Right atrium auricular region (tissue), 2 donors: ENCODE results near the gene MGAT4C. TPM values are rescaled to one million over a fixed set of nuclear protein-coding genes. Genes with fewer than 3 reads are reported as not detected.

Experiments
- DNase-seq: peaks from one replicate; pipeline ENCODE4 v3.0.0-alpha.2; 2019; ENCODE audit warnings: low spot score
- H3K27ac ChIP-seq, 2 donors: fragments of 200-600 bp; sonication (generic); 1 replicate in 1 of 2; 2 replicates in 1 of 2; pipeline ENCODE4 v1.5.1; 2016 to 2019
- H3K27me3 ChIP-seq, 2 donors: fragments of 200-600 bp; sonication (generic); one replicate each; pipeline versions ENCODE4 v1.5.1 to v1.6.0; 2017 to 2019
- H3K36me3 ChIP-seq: fragments of 200-600 bp; sonication (generic); one replicate; pipeline ENCODE4 v1.5.1; 2016
- H3K4me1 ChIP-seq, 2 donors: fragments of 200-600 bp; sonication (generic); one replicate each; pipeline versions ENCODE4 v1.5.1 to v1.6.0; 2017 to 2019
- H3K4me3 ChIP-seq, 2 donors: fragments of 200-600 bp; sonication (generic); 1 replicate in 1 of 2; 2 replicates in 1 of 2; pipeline ENCODE4 v1.5.1; 2017 to 2019; ENCODE audit warnings: mild to moderate bottlenecking in 1 of 2, moderate library complexity in 1 of 2
- H3K9me3 ChIP-seq, 2 donors: fragments of 200-600 bp; sonication (generic); one replicate each; pipeline ENCODE4 v1.5.1; 2019
- total RNA-seq, 2 donors: library from RNA; depleted of rRNA; stranded (reverse); fragments of >200 nt; gene quantifications; one replicate each; pipeline ENCODE4 v1.1.0, GENCODE V29; 2016
- TF ChIP-seq, protein P1 (sequence below), 2 donors: fragments of 200-600 bp; sonication (generic); IDR thresholded peaks; one replicate each; pipeline ENCODE4 v1.5.1; 2019; ENCODE audit warnings: antibody characterized with exemption in 2 of 2

The MGAT4C gene
- total RNA-seq, 2 donors from 2014 or later: 2.1 to 3.2 TPM

DNA sequence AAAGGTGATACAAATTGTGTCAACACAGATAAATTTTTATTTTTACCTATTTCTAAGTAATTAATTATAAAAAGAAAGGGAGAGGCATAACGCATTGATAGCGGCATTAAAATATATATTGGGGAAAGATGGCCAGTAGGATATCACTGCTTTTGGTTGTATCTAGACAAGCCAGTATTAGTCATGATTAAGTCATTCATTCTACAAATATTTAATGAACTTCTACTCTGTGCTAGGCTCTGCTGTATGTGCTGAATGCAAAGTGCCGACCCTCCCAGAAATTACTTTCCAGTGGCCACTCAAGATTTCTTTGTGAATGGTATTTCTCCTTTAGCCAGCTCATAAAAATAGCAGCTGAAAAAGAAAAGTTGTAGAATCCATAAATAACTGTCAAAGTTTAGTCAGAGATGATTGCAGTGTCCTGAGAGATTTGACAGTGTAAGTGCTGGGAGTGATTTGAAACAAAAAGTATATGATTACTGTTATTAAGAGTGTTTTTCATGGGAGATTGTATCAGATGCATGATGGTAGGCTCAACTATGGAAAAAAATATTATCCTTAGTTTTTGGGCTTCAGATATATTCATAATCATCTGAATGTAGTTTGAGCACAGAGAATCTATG lies 133.2 kb downstream of the MGAT4C start:
- Histone ChIP-seq H3K36me3 (no peaks in the 10 kb centered on the region), H3K27me3 (no peaks in the 10 kb centered on the region), H3K4me3 (no peak overlapping the region), H3K4me1 (no peaks in the 10 kb centered on the region), H3K9me3 (no peaks in the 10 kb centered on the region), H3K27ac (no peak overlapping the region)
- no peak for DNase-seq
- TF ChIP-seq, protein P1, sequence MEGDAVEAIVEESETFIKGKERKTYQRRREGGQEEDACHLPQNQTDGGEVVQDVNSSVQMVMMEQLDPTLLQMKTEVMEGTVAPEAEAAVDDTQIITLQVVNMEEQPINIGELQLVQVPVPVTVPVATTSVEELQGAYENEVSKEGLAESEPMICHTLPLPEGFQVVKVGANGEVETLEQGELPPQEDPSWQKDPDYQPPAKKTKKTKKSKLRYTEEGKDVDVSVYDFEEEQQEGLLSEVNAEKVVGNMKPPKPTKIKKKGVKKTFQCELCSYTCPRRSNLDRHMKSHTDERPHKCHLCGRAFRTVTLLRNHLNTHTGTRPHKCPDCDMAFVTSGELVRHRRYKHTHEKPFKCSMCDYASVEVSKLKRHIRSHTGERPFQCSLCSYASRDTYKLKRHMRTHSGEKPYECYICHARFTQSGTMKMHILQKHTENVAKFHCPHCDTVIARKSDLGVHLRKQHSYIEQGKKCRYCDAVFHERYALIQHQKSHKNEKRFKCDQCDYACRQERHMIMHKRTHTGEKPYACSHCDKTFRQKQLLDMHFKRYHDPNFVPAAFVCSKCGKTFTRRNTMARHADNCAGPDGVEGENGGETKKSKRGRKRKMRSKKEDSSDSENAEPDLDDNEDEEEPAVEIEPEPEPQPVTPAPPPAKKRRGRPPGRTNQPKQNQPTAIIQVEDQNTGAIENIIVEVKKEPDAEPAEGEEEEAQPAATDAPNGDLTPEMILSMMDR (IDR thresholded peaks at IDR 0.05): no peak

DNA sequence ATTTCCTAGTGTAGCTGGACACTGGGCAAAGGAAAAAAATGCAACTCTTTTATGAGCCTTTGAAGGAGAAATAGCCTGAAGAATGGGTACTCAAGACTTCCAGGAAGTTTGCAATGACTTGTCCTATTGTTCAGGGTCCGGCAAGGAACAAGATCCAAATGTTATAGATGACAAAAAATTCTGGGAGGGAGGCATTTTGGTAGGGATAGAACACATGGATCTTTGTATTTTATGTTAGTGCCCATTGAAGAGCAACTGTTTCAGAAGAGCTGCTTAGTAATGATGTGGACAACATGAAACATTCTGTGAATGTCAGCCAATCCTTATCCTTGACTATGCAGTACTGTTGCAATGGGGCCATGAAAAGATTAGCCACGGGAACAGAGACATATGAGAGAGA lies 138.0 kb downstream of the MGAT4C start:
- H3K36me3 ChIP-seq: no peaks in the 10 kb centered on the region
- no peak overlapping the region for H3K27ac ChIP-seq
- no peak overlapping the region for H3K4me3 ChIP-seq
- H3K9me3 ChIP-seq: no peaks in the 10 kb centered on the region
- no peaks in the 10 kb centered on the region for H3K4me1 ChIP-seq
- TF ChIP-seq, protein P1 (IDR thresholded peaks at IDR 0.05): no peak
- no peak for DNase-seq
- H3K27me3 ChIP-seq: no peaks in the 10 kb centered on the region

DNA sequence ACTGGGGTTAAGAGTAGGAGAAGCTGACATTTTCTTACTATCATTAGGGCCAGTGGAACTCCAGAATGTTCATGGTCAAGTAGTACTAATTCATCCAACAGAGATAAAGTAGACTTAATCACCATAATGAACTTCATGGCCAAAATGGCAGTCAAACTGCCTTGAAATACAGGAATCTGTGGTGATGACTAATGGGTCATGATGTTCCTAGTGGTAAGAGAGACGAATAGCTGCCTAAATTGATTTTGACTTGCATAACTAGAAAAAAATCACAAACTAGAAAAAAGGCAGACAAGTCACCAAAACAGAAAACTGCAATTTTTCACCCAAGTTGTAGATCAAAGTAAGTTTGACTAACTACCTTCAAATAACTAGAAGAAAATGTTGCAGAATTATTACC lies 138.5 kb downstream of the MGAT4C start:
- Histone ChIP-seq H3K36me3 (no peaks in the 10 kb centered on the region), H3K9me3 (no peaks in the 10 kb centered on the region), H3K27me3 (no peaks in the 10 kb centered on the region), H3K4me1 (no peaks in the 10 kb centered on the region), H3K4me3 (no peak overlapping the region), H3K27ac (no peak overlapping the region)
- DNase-seq: no peak
- TF ChIP-seq, protein P1 (IDR thresholded peaks at IDR 0.05): no peak

DNA sequence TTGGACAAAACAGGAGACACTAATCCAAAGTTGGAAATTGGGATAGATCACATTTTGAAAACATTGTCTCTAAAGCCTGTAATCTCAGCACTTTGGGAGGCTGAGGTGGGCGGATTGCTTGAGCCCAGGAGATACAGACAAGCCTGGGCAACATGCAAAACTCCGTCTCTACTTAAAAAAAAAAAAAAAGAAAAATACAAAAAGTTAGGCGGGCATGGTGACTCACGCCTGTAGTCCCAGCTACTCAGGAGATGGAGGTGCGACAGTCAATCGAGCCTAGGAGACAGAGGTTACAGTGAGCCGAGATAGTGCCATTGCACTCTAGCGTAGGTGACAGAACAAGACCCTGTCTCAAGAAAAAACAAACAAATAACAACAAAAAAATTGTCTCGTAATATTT lies 152.1 kb downstream of the MGAT4C start:
- H3K4me3 ChIP-seq: no peak overlapping the region
- no peaks in the 10 kb centered on the region for H3K27me3 ChIP-seq
- no peaks in the 10 kb centered on the region for H3K36me3 ChIP-seq
- H3K27ac ChIP-seq: no peak overlapping the region
- H3K4me1 ChIP-seq: no peaks in the 10 kb centered on the region
- no peak for DNase-seq
- H3K9me3 ChIP-seq: no peaks in the 10 kb centered on the region
- TF ChIP-seq, protein P1 (IDR thresholded peaks at IDR 0.05): no peak

DNA sequence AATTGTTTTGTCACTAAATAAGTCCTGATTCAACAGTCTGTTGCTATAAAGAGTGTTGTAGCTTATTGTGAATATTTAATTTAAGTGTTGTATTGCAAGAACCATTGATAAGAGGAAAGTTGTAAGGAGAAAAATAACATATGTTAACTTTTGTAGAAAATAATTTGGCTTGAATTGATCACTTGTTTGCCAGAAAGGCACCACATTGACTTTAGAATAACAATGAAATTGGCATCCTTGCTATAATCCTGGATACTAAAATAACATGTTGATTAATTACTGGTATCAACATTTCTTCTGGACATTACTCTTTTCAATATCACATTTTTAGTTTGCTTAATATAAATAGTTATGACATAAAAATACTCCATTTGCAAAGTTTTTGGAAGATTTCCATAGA lies 159.0 kb downstream of the MGAT4C start:
- Histone ChIP-seq H3K9me3 (no peaks in the 10 kb centered on the region), H3K4me3 (no peak overlapping the region), H3K27ac (no peak overlapping the region), H3K27me3 (no peaks in the 10 kb centered on the region), H3K4me1 (no peaks in the 10 kb centered on the region), H3K36me3 (no peaks in the 10 kb centered on the region)
- TF ChIP-seq, protein P1 (IDR thresholded peaks at IDR 0.05): no peak
- no peak for DNase-seq

DNA sequence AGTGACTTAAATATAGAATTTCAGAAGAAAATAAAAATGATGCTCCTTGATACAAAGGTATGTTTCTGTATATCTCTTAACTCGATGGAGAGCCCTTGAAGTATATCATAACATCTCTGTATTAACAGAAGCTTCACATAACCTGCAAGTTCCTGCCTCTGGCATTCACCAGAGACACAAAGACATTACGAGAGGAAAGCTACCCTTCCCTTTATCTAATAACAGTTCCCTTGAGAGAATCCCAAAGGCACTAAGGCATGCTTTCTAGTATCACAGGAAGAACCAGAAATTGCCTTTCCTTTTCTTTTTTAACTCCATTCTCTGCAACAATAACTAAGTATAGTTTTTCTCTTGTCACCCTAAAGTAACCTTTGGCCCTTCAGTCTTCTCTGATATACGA lies 164.5 kb downstream of the MGAT4C start:
- TF ChIP-seq, protein P1 (IDR thresholded peaks at IDR 0.05): no peak
- H3K4me1 ChIP-seq: no peaks in the 10 kb centered on the region

More for the DNA sequence above, 164.5 kb downstream of the MGAT4C start:
- DNase-seq: no peak
- Histone ChIP-seq H3K36me3 (no peaks in the 10 kb centered on the region), H3K9me3 (no peaks in the 10 kb centered on the region), H3K27me3 (no peaks in the 10 kb centered on the region), H3K4me3 (no peak overlapping the region), H3K27ac (no peak overlapping the region)
